GM19395 (cell line): ENCODE measurements around the gene LRRC58.
"Not testable (repeated sequence)": the region's sequence is repeated elsewhere in the genome, so short reads cannot be mapped to it uniquely, and the experiment has no call there.

Source experiments
- ATAC-seq: cut with Tn5 transposase; IDR thresholded peaks from one replicate; pipeline ENCODE4 v1.9.1; 2021; ENCODE audit warnings: mild to moderate bottlenecking, moderate library complexity; ENCODE audit not compliant: unreplicated experiment

The LRRC58 gene

DNA sequence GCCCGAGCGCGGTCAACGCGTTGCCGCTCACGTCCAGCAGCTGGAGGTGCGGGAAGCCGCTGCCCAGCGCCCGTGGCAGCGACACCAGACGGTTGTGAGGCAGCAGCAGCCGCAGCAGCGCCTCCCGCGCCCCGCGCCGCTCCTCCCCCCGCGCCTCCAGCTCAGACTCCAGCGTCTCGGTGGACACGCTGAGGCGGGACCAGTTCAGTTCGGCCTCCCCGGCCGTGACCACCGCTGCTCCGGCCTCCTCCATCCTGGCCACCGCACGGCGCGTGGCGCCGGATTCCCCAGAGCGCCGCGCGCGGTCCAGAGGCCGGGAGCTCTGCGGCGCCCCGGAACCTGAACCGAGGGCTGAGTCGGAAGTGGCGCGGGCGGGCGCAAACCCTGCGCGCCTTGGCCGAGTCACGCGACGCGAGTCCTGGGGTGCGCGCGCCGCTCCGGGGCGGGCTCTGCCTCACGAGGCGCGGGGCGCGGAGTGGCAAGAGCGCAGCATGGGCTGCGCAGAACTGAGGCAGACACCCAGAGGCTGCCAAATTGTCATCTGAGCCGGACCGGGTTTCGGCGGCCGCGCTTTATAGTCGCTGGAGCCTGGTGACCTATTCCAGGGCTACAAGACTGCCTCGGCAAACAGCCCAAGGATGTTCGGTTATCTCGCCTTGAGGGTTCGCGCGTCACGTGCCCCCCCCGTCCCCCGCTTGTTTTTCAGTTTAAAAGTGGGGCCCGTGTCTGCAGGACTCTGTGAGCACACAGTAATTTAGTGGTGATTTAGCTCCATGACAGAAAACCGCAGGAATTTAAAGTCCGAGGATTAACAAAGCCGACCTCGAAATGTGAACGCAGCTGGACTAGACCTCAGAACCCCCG lies at the start of gene LRRC58:
TSS of gene LRRC58 (minus strand) at position 364 of the 864 bp plus-strand sequence. CDS start at position 253, 111 bp downstream.
- peak; percentile 79 for ATAC-seq

DNA sequence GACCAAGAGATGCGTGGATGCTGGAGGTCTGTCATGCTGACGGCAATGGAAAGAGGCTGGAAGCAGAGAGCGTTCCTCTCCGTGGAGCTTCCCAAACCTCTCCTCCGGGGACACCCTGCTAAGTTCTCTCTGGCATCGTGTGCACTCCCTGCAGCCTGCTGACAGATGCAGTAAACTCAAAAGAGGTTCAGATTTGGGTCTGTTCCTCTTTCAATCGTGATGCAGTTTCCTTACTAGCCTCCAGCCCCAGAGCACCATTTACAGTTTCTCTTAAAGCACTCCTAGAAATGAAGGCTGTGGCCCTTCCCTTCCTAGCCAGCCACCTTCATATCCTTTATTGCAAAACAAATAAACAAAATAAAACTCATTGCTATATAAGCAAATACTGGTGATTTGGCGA lies 47.3 kb upstream of the LRRC58 start:
- no peak for ATAC-seq

DNA sequence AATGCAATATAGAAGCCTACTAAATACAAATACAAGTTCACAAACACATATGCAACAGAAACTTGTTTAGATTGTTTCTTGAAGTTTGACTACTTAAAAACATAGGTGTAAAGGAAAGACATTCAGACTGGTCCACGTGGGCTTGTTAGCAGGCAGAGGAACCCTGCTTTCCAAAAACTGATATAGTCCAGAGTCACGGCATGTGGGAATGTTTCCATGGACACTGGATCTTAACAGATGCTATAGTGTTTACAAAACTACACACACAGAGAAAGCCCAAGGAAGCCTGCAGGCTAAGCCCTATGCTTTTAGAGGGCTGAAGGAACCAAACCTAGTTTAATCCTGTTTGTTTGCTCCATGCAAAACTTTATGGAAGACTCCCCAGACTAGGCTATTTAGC lies 45.2 kb upstream of the LRRC58 start:
- ATAC-seq = no peak

- no peak for ATAC-seq
Measured at GRCh38 chr3:120393761-120394160, 44.6 kb upstream of the LRRC58 start.

- no peak for ATAC-seq
Measured at GRCh38 chr3:120393243-120393642, 44.1 kb upstream of the LRRC58 start.

- no peak for ATAC-seq
Measured at GRCh38 chr3:120382941-120383447, 33.8 kb upstream of the LRRC58 start.

DNA sequence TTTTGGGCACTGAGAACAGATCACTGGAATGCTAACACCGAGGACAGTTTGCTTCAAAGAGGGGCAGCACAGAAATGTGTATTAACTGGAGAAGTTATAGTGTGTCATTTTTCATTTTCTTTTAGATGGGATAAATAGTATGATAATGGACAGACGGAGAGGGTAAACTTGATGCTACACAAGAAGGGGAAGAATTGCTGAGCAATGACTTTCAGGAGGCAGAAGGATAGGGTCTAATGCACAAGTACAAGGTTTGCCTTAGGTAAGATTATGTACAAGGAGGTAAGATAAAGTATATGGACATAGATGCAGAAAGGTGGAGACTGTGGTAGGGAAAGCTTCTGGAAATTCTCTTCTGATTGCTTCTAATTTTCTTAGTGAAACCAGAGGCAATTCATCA lies 32.3 kb upstream of the LRRC58 start:
- ATAC-seq = no peak

- ATAC-seq = not testable (repeated sequence)
Measured at GRCh38 chr3:120377948-120378347, 28.8 kb upstream of the LRRC58 start.

DNA sequence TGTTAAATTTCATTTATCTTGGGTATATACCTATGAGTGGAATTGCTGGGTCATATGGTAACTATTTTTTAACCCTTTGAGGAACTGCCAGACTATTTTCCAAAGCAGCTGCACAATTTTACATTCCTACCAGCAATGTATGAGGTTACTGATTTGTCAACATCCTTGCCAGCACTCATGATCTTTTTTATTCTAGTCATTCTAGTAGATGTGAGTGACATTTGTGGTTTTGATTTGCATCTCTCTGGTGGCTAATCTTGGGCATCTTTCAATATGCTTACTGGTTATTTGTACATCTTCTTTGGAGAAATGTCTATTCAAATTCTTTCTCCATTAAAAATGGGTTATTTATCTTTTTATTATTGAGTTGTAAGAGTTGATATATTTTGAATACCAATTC lies 21.3 kb upstream of the LRRC58 start:
- peak; percentile 65 for ATAC-seq

DNA sequence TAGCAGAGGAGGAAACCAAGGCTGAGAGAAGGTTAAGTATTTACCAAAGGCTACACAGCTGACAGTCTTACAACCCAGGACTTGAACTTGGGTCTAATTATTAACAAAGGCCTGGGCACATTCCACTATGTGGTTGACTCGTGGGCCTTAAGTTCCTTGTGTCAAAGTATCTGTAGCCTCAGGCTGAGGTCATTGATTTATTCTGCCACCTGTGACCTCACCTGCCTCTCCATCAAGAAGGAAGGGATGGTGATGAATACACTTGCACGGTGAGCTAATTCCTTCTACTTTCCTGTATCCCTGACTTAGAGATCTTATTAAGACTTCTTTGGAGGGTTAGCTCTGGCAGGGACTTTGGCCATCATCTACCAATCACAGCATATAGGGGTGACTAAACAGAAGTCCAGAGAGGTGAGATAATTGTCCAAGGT lies 19.9 kb upstream of the LRRC58 start:
- ATAC-seq = peak; percentile 95

- ATAC-seq = no peak
Measured at GRCh38 chr3:120368172-120368571, 19.0 kb upstream of the LRRC58 start.

DNA sequence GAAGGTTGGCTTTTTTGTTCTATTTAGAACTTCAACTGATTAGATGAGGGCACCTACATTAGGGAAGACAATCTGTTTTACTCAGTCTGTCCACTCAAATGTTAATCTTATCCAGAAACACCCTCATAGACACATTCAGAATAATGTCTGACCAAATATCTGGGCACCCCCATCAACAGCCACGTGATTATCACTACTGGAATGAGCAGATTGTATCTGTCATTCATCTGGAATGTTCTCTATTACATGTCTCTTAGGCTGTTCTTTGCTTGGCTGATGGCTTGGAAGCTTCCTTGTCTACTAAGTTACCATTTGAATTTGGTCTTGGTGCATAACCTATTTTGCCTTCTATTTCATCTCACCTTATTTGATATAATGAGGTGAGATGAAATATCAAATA lies 15.7 kb upstream of the LRRC58 start:
- ATAC-seq = no peak

DNA sequence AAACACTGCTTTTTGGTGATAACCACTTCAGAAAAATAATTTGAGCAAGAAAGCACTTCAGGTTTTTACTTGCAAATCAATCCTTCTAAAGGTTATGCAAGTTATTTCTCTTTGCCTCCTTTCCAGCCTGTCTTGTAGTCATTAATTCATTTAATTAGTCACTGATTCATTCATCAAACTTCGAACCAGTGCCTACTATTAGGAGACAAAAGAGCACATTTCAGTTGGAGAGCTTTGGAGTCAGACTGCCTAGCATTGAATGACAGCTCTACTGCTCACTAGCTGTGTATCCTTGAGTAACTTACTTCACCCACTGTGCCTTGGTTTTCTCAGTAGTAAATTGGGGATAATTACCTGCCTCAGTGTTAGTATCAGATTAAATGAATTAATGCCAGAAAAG lies 14.9 kb upstream of the LRRC58 start:
- no peak for ATAC-seq

- no peak for ATAC-seq
Measured at GRCh38 chr3:120357807-120358206, 8.7 kb upstream of the LRRC58 start.

GRCh38 chr3:120355486-120355885 lies 6.3 kb upstream of the LRRC58 start:
- ATAC-seq = no peak

GRCh38 chr3:120353463-120353862 lies 4.3 kb upstream of the LRRC58 start:
- no peak for ATAC-seq

DNA sequence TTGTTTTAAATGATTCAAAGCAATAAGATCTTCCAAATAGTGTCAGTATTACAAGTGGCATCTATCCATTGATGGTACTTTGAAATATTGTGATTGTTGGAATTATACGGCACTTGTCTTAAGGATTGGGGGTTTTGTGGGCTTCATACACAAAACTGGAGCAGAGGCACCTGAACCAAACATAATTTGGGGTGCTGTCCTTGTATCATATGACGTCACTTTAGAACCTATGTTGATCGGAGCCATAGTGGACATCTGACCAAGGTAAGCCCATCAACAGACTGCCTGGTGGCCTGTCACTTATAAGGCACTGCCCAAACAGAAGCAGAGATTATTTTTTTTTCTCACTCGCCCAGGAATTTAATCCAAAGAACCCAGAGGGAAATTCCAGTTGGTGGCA lies 2.9 kb upstream of the LRRC58 start:
- no peak for ATAC-seq

- no peak for ATAC-seq
Measured at GRCh38 chr3:120350401-120350941, 1.3 kb upstream of the LRRC58 start.

GRCh38 chr3:120349855-120350125 lies 636 bp upstream of the LRRC58 start:
- no peak for ATAC-seq

- peak; percentile 58 for ATAC-seq
Measured at GRCh38 chr3:120348065-120348990, 826 bp downstream of the LRRC58 start.

DNA sequence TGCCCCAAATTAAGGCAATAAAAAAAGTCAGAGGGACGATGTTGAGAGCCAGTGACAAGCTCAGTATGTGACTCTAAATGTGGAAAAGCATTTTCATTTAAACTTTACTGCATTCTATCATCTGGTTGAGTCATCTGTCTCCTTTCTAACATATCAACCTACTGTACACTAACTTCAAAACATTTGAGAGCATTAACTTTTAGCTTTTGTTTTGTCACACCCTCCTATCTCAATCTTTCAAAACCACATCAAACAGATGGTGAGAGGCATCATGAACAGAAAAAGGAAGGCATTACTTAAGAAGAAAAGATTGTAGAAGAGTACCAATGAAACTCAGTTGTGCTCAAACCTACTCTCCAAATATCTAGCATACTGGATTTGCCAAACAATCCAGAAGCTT lies 4.8 kb downstream of the LRRC58 start:
- no peak for ATAC-seq
